SK-N-SH (cell line): ENCODE results near the gene AANAT. TPM values are rescaled to one million over a fixed set of nuclear protein-coding genes. Genes with fewer than 3 reads are reported as not detected.

ENCODE experiments used
- CTCF ChIA-PET: fragments of 300-600, 350-600 bp; formaldehyde crosslinking; extraction: SDS; loops from one replicate; lab custom pipeline; 2021; lab: Yijun Ruan, JAX
- POLR2A ChIA-PET: fragments of 350-600 bp; sonication (Branson Sonifier 250); formaldehyde crosslinking; extraction: SDS; loops from one replicate; lab custom pipeline; 2020; ENCODE audit warnings: antibody characterized with exemption, inconsistent platforms; lab: Yijun Ruan, JAX
- DNase-seq: peaks from one replicate; pipeline ENCODE4 v3.0.0; 2012
- H2AFZ ChIP-seq: fragments of 200-600 bp; sonication (generic); 2 replicates; pipeline ENCODE4 v1.8.1; 2016; ENCODE audit warnings: antibody characterized with exemption, mild to moderate bottlenecking, low read depth
- H3F3A ChIP-seq: fragments of 200-600 bp; sonication (generic); replicated peaks from 2 replicates; pipeline ENCODE3; 2016; ENCODE audit warnings: antibody characterized with exemption, mild to moderate bottlenecking; ENCODE audit not compliant: insufficient read depth
- H3K27ac ChIP-seq, 2 experiments: fragments of 200-500 bp in 1 of 2; fragments of 200-600 bp in 1 of 2; sonication (Bioruptor generic) in 1 of 2; sonication (generic), shearing (Covaris generic) in 1 of 2; 2 replicates each; pipeline versions ENCODE4 v1.5.1 to v1.6.1; 2014 to 2016; ENCODE audit warnings: low read depth in 2 of 2, inconsistent platforms in 1 of 2, low read length in 1 of 2, mild to moderate bottlenecking in 1 of 2, mixed read lengths in 1 of 2
- H3K27me3 ChIP-seq: fragments of 200-600 bp; sonication (generic), shearing (Covaris generic); 2 replicates; pipeline ENCODE4 v1.6.1; 2016; ENCODE audit warnings: mixed run types; ENCODE audit not compliant: insufficient read depth
- H3K36me3 ChIP-seq, 2 experiments: fragments of 200-500 bp in 1 of 2; fragments of 200-600 bp in 1 of 2; sonication (Bioruptor generic) in 1 of 2; sonication (generic) in 1 of 2; replicated peaks in 1 of 2; 2 replicates each; pipeline versions ENCODE3 to v1.5.1; 2014 to 2016; ENCODE audit warnings: low read length in 1 of 2, mild to moderate bottlenecking in 1 of 2; ENCODE audit not compliant: insufficient read depth in 2 of 2, control insufficient read depth in 1 of 2
- H3K4me1 ChIP-seq, 2 experiments: fragments of 200-500 bp in 1 of 2; fragments of 200-600 bp in 1 of 2; sonication (Bioruptor generic) in 1 of 2; sonication (generic), shearing (Covaris generic) in 1 of 2; 2 replicates each; pipeline versions ENCODE4 v1.5.1 to v1.6.1; 2014 to 2016; ENCODE audit warnings: low read depth in 1 of 2, low read length in 1 of 2, mixed run types in 1 of 2; ENCODE audit not compliant: insufficient read depth in 2 of 2, control insufficient read depth in 1 of 2
- H3K4me2 ChIP-seq: fragments of 200-600 bp; sonication (generic), shearing (Covaris generic); 2 replicates; pipeline ENCODE4 v1.6.1; 2017; ENCODE audit warnings: mixed run types
- H3K4me3 ChIP-seq, 2 experiments: fragments of 200-500 bp in 1 of 2; fragments of 200-600 bp in 1 of 2; sonication (Bioruptor generic) in 1 of 2; sonication (generic), shearing (Covaris generic) in 1 of 2; 2 replicates each; pipeline versions ENCODE4 v1.5.1 to v1.8.1; 2014 to 2016; ENCODE audit warnings: low read depth in 2 of 2, inconsistent platforms in 1 of 2, low read length in 1 of 2, mild to moderate bottlenecking in 1 of 2, mixed read lengths in 1 of 2, moderate library complexity in 1 of 2
- H3K79me2 ChIP-seq: fragments of 200-600 bp; sonication (generic); 2 replicates; pipeline ENCODE4 v1.8.1; 2017; ENCODE audit warnings: mild to moderate bottlenecking; ENCODE audit not compliant: insufficient read depth
- H3K9ac ChIP-seq: fragments of 200-600 bp; sonication (generic); 2 replicates; pipeline ENCODE4 v1.6.1; 2017; ENCODE audit warnings: mixed run types
- H3K9me2 ChIP-seq: fragments of 200-600 bp; sonication (generic); 2 replicates; pipeline ENCODE4 v1.6.1; 2017; ENCODE audit warnings: mixed run types
- H3K9me3 ChIP-seq: fragments of 200-600 bp; sonication (generic); 2 replicates; pipeline ENCODE4 v1.6.1; 2017; ENCODE audit warnings: mixed run types, mild to moderate bottlenecking, moderate library complexity
- H4K20me1 ChIP-seq: fragments of 200-600 bp; sonication (generic); 2 replicates; pipeline ENCODE4 v1.6.1; 2017; ENCODE audit warnings: mild to moderate bottlenecking, mixed run types; ENCODE audit not compliant: insufficient read depth
- CHD2 ChIP-seq: fragments of 150-350 bp; IDR thresholded peaks from 2 replicates; pipeline ENCODE4 v1.6.1; 2018; ENCODE audit warnings: low read length; ENCODE audit not compliant: partially characterized antibody
- ELF1 ChIP-seq: IDR thresholded peaks from 2 replicates; pipeline ENCODE4 v1.4.0; 2012
- NRF1 ChIP-seq: IDR thresholded peaks from 2 replicates; pipeline ENCODE4 v1.6.1; 2012; ENCODE audit warnings: low read depth, mild to moderate bottlenecking, low read length
- SMC3 ChIP-seq: IDR thresholded peaks from 2 replicates; pipeline ENCODE4 v1.6.1; 2012; ENCODE audit warnings: low read depth, low read length, improper control_type of control experiment
- TCF12 ChIP-seq: IDR thresholded peaks from 2 replicates; pipeline ENCODE4 v1.4.0; 2012
- USF2 ChIP-seq: fragments of 150-350 bp; IDR thresholded peaks from 2 replicates; pipeline ENCODE4 v1.6.1; 2017; ENCODE audit warnings: antibody characterized with exemption, low read length, low read depth, borderline replicate concordance
- YY1 ChIP-seq: IDR thresholded peaks from 2 replicates; pipeline ENCODE4 v1.4.0; 2012; ENCODE audit warnings: low read depth, mild to moderate bottlenecking
- WGBS: methylation state at CpG from one replicate; pipeline ENCODE4 v1.1.6; 2017; ENCODE audit warnings: low lambda C conversion rate; 5-methylcytosine and 5-hydroxymethylcytosine counted together
- polyA plus RNA-seq, 3 experiments: library from polyadenylated mRNA; depleted of rRNA; stranded (reverse); fragments of >200 nt; gene quantifications; 2 replicates each; pipeline ENCODE4 v1.2.3, GENCODE V29; 2012

Gene AANAT
- polyA plus RNA-seq, 1 of the 3 experiments (the other 2 are of a cell fraction) = 0.26 TPM

GRCh38 chr17:76479515-76480060, 12.2 kb downstream of the AANAT start:
- WGBS = 92% methylated on average over 13 of the region's 14 CpGs
- Histone ChIP-seq H3K9ac (no peak overlapping the region), H3K9me3 (no peaks in the 10 kb centered on the region), H3K27ac (no peak overlapping the region), H4K20me1 (no peaks in the 10 kb centered on the region)
- no peak for TF ChIP-seq TCF12
- TF ChIP-seq, all 33 proteins: peak for 0
- ChIA-PET POLR2A (no interaction called here), CTCF (interaction anchor here (52.1 to 56.8 kb wide), 2 partner anchors 4 to 10 kb away, joined by 1687 read pairs; partner anchors contain the start of genes AANAT, RHBDF2 and UBE2O)
- peaks cover 3% of the 10 kb centered on the region for H3F3A ChIP-seq
- no peak overlapping the region for H2AFZ ChIP-seq
- H3K79me2 ChIP-seq = no peaks in the 10 kb centered on the region
- no peak overlapping the region for H3K4me3 ChIP-seq
- H3K4me1 ChIP-seq = no peaks in the 10 kb centered on the region
- H3K9me2 ChIP-seq = no peaks in the 10 kb centered on the region
- no peak overlapping the region for H3K4me2 ChIP-seq
- H3K36me3 ChIP-seq = peaks cover 0 to 2% of the 10 kb centered on the region in 2 experiments
- H3K27me3 ChIP-seq = no peaks in the 10 kb centered on the region
- no peak for DNase-seq

GRCh38 chr17:76480632-76481031, 13.2 kb downstream of the AANAT start:
- no peaks in the 10 kb centered on the region for H3K4me1 ChIP-seq
- H3K27me3 ChIP-seq = no peaks in the 10 kb centered on the region
- no peaks in the 10 kb centered on the region for H4K20me1 ChIP-seq
- H3K79me2 ChIP-seq = no peaks in the 10 kb centered on the region
- H3K9ac ChIP-seq = no peak overlapping the region
- no peak overlapping the region for H3K4me2 ChIP-seq
- no peak for TF ChIP-seq USF2
- no peak for TF ChIP-seq NRF1
- no peak for TF ChIP-seq CHD2
- no peak for TF ChIP-seq ELF1
- H3K9me2 ChIP-seq = no peaks in the 10 kb centered on the region
- POLR2A ChIA-PET = no interaction called here
- H2AFZ ChIP-seq = no peak overlapping the region
- peaks cover 0 to 2% of the 10 kb centered on the region in 2 experiments for H3K36me3 ChIP-seq
- H3K9me3 ChIP-seq = no peaks in the 10 kb centered on the region
- H3K4me3 ChIP-seq = no peak overlapping the region
- DNase-seq = no peak
- WGBS = 94% methylated on average over 15 of the region's 15 CpGs
- H3K27ac ChIP-seq = no peak overlapping the region
- CTCF ChIA-PET = interaction anchor here (0.7 to 56.8 kb wide), 3 partner anchors 5 to 42 kb away, joined by 3 to 1687 read pairs (median 1687); partner anchors contain the start of genes AANAT, RHBDF2 and UBE2O
- H3F3A ChIP-seq = peaks cover 8% of the 10 kb centered on the region

GRCh38 chr17:76481071-76481655, 13.8 kb downstream of the AANAT start:
- Histone ChIP-seq H3K4me3 (no peak overlapping the region), H2AFZ (no peak overlapping the region), H4K20me1 (no peaks in the 10 kb centered on the region), H3K27ac (no peak overlapping the region), H3K9ac (no peak overlapping the region), H3K9me2 (no peaks in the 10 kb centered on the region), H3K4me1 (no peaks in the 10 kb centered on the region), H3K27me3 (no peaks in the 10 kb centered on the region), H3K4me2 (no peak overlapping the region), H3K9me3 (no peaks in the 10 kb centered on the region), H3K36me3 (peaks cover 0 to 2% of the 10 kb centered on the region in 2 experiments), H3F3A (peaks cover 8% of the 10 kb centered on the region), H3K79me2 (no peaks in the 10 kb centered on the region)
- ChIA-PET CTCF (interaction anchor here (52.1 to 56.8 kb wide), 2 partner anchors 6 to 8 kb away, joined by 1687 read pairs; partner anchors contain the start of genes AANAT, RHBDF2 and UBE2O), POLR2A (no interaction called here)
- TF ChIP-seq SMC3 = no peak
- TF ChIP-seq YY1 = no peak
- DNase-seq = no peak
- 88% methylated on average over 21 of the region's 21 CpGs for WGBS
